ENCODE data around the gene MTHFD1L.

MTHFD1L gene

DNA sequence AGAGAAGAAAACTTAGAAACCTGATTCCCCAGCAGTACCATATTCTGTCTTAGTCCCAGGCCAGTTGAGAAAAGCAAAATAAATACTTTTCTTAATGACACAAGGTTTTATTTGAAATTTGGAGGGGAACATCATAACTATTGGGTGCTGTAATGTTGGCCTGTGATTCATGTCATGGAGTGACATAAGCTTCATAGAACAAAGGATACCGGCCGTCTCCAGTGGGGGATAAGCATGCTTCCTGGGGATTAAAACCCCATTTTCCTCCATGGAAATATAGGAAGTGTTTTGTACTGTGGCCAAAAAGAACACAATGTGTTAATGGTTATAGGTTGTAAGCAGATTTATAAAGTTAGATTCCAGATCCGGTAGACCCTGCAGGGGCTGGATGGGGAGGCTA, 18.0 kb downstream of the MTHFD1L start:
- Histone ChIP-seq H3K27me3 (ENCODE audit: control insufficient read depth, insufficient read depth, low read length) (no peaks in the 10 kb centered on the region), H3K27ac (ENCODE audit: low read depth, low read length) (no peak overlapping the region), H3K9me3 (ENCODE audit: control insufficient read depth, insufficient read depth, low read length) (no peaks in the 10 kb centered on the region), H3K4me1 (ENCODE audit: control insufficient read depth, insufficient read depth, low read length) (peaks cover 7% of the 10 kb centered on the region), H3K36me3 (ENCODE audit: control insufficient read depth, insufficient read depth, low read length) (peaks cover 77% of the 10 kb centered on the region), H3K4me3 (ENCODE audit: low read depth, low read length) (no peak overlapping the region), H3K9ac (ENCODE audit: low read depth, low read length) (no peak overlapping the region)

DNA sequence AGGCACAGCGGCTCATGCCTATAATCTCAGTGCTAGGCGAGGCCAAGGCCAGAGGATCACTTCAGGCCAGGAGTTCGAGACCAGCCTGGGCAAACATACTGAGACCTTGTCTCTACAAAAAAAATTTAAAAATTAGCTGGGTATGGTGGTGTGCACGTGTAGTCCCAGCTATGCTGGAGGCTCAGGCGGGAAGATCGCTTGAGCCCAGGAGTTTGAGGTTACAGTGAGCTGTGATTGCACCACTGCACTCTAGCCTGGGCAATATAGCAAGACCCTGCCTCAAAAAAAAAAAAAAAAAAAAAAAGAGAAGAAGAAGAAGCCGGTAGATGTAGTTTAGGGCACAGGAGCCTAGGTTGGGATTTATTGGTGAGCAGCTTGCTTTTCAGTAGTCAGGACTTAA, 20.7 kb downstream of the MTHFD1L start:
- H3K36me3 ChIP-seq (ENCODE audit: control insufficient read depth, insufficient read depth, low read length): peaks cover 82% of the 10 kb centered on the region
- H3K4me3 ChIP-seq (ENCODE audit: low read depth, low read length): no peak overlapping the region
- H3K27ac ChIP-seq (ENCODE audit: low read depth, low read length): no peak overlapping the region
- no peak overlapping the region for H3K9ac ChIP-seq (ENCODE audit: low read depth, low read length)
- H3K27me3 ChIP-seq (ENCODE audit: control insufficient read depth, insufficient read depth, low read length): no peaks in the 10 kb centered on the region
- H3K4me1 ChIP-seq (ENCODE audit: control insufficient read depth, insufficient read depth, low read length): no peaks in the 10 kb centered on the region
- H3K9me3 ChIP-seq (ENCODE audit: control insufficient read depth, insufficient read depth, low read length): no peaks in the 10 kb centered on the region

GRCh38 chr6:150887978-150888563, 22.6 kb downstream of the MTHFD1L start:
- no peak overlapping the region for H3K4me3 ChIP-seq (ENCODE audit: low read depth, low read length)
- H3K27me3 ChIP-seq (ENCODE audit: control insufficient read depth, insufficient read depth, low read length): no peaks in the 10 kb centered on the region
- H3K9ac ChIP-seq (ENCODE audit: low read depth, low read length): no peak overlapping the region
- H3K9me3 ChIP-seq (ENCODE audit: control insufficient read depth, insufficient read depth, low read length): no peaks in the 10 kb centered on the region
- H3K4me1 ChIP-seq (ENCODE audit: control insufficient read depth, insufficient read depth, low read length): no peaks in the 10 kb centered on the region
- H3K36me3 ChIP-seq (ENCODE audit: control insufficient read depth, insufficient read depth, low read length): peaks cover 85% of the 10 kb centered on the region
- H3K27ac ChIP-seq (ENCODE audit: low read depth, low read length): no peak overlapping the region

- no peak overlapping the region for H3K9ac ChIP-seq (ENCODE audit: low read depth, low read length)
- no peak overlapping the region for H3K4me3 ChIP-seq (ENCODE audit: low read depth, low read length)
- no peak overlapping the region for H3K27ac ChIP-seq (ENCODE audit: low read depth, low read length)
- H3K36me3 ChIP-seq (ENCODE audit: control insufficient read depth, insufficient read depth, low read length): peaks cover 79% of the 10 kb centered on the region
- H3K4me1 ChIP-seq (ENCODE audit: control insufficient read depth, insufficient read depth, low read length): no peaks in the 10 kb centered on the region
- H3K27me3 ChIP-seq (ENCODE audit: control insufficient read depth, insufficient read depth, low read length): no peaks in the 10 kb centered on the region
- H3K9me3 ChIP-seq (ENCODE audit: control insufficient read depth, insufficient read depth, low read length): no peaks in the 10 kb centered on the region
Observed at GRCh38 chr6:150890346-150890745, 24.8 kb downstream of the MTHFD1L start.

GRCh38 chr6:150891888-150892485, 26.5 kb downstream of the MTHFD1L start:
- Histone ChIP-seq H3K27me3 (ENCODE audit: control insufficient read depth, insufficient read depth, low read length) (no peaks in the 10 kb centered on the region), H3K36me3 (ENCODE audit: control insufficient read depth, insufficient read depth, low read length) (peaks cover 76% of the 10 kb centered on the region), H3K4me3 (ENCODE audit: low read depth, low read length) (no peak overlapping the region), H3K9ac (ENCODE audit: low read depth, low read length) (no peak overlapping the region), H3K4me1 (ENCODE audit: control insufficient read depth, insufficient read depth, low read length) (no peaks in the 10 kb centered on the region), H3K27ac (ENCODE audit: low read depth, low read length) (no peak overlapping the region), H3K9me3 (ENCODE audit: control insufficient read depth, insufficient read depth, low read length) (no peaks in the 10 kb centered on the region)

DNA sequence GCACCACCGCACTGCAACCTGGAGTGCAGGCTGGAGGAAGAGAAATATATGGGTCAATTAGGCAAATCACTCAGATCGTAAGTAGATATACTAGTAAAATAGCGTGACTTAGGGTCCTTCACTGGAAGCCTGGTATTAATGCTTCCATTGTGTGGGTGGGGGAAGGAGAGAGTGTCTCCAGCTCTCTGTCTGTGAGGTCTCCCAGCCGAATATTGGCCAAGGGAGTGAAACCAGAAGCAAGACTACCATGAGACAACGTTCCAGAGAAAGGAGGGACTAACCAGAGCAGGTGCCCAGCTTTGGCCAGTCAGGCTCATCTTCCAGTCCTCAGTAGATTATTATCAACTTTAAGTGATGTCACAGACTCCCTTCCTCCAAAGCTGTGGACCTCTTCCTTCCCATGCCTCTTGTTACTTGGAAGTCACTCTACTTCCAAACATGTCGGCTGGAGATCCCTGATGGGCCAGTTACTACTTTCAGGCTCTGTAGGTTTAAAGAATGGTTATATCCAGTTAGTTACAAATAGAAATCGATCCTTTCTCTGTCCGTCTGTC, 28.8 kb downstream of the MTHFD1L start:
- Histone ChIP-seq H3K36me3 (ENCODE audit: control insufficient read depth, insufficient read depth, low read length) (peaks cover 73% of the 10 kb centered on the region), H3K9me3 (ENCODE audit: control insufficient read depth, insufficient read depth, low read length) (no peaks in the 10 kb centered on the region), H3K4me1 (ENCODE audit: control insufficient read depth, insufficient read depth, low read length) (no peaks in the 10 kb centered on the region), H3K27me3 (ENCODE audit: control insufficient read depth, insufficient read depth, low read length) (no peaks in the 10 kb centered on the region), H3K9ac (ENCODE audit: low read depth, low read length) (no peak overlapping the region), H3K27ac (ENCODE audit: low read depth, low read length) (no peak overlapping the region), H3K4me3 (ENCODE audit: low read depth, low read length) (no peak overlapping the region)

GRCh38 chr6:150894935-150895552, 29.5 kb downstream of the MTHFD1L start:
- H3K27ac ChIP-seq (ENCODE audit: low read depth, low read length): no peak overlapping the region
- H3K36me3 ChIP-seq (ENCODE audit: control insufficient read depth, insufficient read depth, low read length): peaks cover 71% of the 10 kb centered on the region
- H3K9ac ChIP-seq (ENCODE audit: low read depth, low read length): no peak overlapping the region
- no peak overlapping the region for H3K4me3 ChIP-seq (ENCODE audit: low read depth, low read length)
- H3K27me3 ChIP-seq (ENCODE audit: control insufficient read depth, insufficient read depth, low read length): no peaks in the 10 kb centered on the region
- no peaks in the 10 kb centered on the region for H3K9me3 ChIP-seq (ENCODE audit: control insufficient read depth, insufficient read depth, low read length)
- H3K4me1 ChIP-seq (ENCODE audit: control insufficient read depth, insufficient read depth, low read length): no peaks in the 10 kb centered on the region

DNA sequence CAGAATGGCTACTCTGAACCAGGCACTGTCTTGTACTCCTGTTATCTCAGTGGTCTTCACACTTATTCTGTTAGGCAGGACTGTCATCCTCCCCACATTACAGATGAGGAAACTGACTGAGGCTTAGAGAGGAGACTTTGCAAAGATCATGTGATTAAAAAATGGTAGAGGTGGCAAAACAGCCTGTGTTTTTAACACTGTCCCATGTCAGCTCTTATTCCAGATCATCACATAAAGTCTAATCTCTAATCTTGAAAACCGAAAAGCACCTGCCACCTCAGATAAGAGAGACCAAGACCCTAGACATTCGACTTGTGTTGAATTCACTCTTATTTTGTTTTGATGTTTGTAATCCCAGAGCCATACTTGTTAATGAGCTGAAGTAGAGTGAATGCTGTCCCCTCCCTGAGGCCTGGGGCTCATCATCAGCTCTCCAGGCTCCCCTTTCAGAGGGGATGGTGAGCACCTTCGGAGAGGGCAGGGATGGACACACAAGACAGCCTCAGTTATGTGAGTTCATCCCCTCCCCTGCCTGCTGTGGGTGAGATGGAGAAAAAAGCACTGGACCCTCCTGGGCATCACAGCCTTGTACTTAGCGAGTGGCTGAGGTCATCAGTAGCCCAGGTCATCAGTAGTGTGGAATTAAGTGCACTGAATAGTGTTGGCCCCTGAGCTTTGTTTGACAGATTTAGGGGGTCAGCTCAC, 30.6 kb downstream of the MTHFD1L start:
- H3K36me3 ChIP-seq (ENCODE audit: control insufficient read depth, insufficient read depth, low read length): peaks cover 69% of the 10 kb centered on the region
- no peaks in the 10 kb centered on the region for H3K27me3 ChIP-seq (ENCODE audit: control insufficient read depth, insufficient read depth, low read length)
- H3K9ac ChIP-seq (ENCODE audit: low read depth, low read length): no peak overlapping the region
- H3K4me1 ChIP-seq (ENCODE audit: control insufficient read depth, insufficient read depth, low read length): no peaks in the 10 kb centered on the region
- H3K4me3 ChIP-seq (ENCODE audit: low read depth, low read length): no peak overlapping the region
- no peak overlapping the region for H3K27ac ChIP-seq (ENCODE audit: low read depth, low read length)
- H3K9me3 ChIP-seq (ENCODE audit: control insufficient read depth, insufficient read depth, low read length): no peaks in the 10 kb centered on the region

GRCh38 chr6:150897400-150897943, 32.0 kb downstream of the MTHFD1L start:
- Histone ChIP-seq H3K27me3 (ENCODE audit: control insufficient read depth, insufficient read depth, low read length) (no peaks in the 10 kb centered on the region), H3K9me3 (ENCODE audit: control insufficient read depth, insufficient read depth, low read length) (no peaks in the 10 kb centered on the region), H3K4me1 (ENCODE audit: control insufficient read depth, insufficient read depth, low read length) (no peaks in the 10 kb centered on the region), H3K9ac (ENCODE audit: low read depth, low read length) (no peak overlapping the region), H3K36me3 (ENCODE audit: control insufficient read depth, insufficient read depth, low read length) (peaks cover 62% of the 10 kb centered on the region), H3K4me3 (ENCODE audit: low read depth, low read length) (no peak overlapping the region), H3K27ac (ENCODE audit: low read depth, low read length) (no peak overlapping the region)

DNA sequence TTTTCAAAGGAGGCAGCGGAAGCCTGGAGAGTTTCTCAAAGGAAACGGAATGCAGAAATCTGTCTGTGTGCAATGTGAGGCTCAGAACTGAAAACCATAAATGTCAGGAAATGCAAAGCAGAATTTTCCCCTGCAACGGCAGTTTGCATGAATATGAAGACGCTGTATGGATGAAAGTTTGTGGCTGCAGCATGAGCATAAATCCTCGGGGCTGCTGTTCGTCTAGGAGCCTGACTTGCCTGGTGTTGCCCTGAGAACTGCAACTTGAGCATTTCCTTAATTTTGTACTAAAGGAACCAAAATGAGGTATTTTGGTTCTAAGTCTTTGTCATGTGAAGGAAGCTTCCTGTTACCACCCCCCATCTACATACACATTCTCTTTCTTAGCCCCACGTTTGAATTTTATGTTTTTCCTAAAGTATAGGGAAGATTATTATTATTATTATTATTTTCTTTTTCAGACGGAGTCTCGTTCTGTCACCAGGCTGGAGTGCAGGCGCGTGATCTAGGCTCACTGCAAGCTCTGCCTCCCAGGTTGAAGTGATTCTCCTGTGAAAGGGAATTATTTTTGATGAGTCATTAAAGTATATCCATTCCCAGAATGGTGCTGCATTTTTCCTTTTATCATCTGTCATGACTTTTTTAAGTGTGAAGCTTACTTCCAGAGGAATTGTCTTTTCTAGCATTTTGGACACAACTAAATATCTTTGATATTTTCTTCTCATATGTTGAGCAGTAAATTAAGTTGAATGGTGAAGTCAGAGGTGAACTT, 33.1 kb downstream of the MTHFD1L start:
- no peaks in the 10 kb centered on the region for H3K9me3 ChIP-seq (ENCODE audit: control insufficient read depth, insufficient read depth, low read length)
- peak overlapping the region; percentile 25 for H3K27ac ChIP-seq (ENCODE audit: low read depth, low read length)
- no peaks in the 10 kb centered on the region for H3K4me1 ChIP-seq (ENCODE audit: control insufficient read depth, insufficient read depth, low read length)
- no peaks in the 10 kb centered on the region for H3K27me3 ChIP-seq (ENCODE audit: control insufficient read depth, insufficient read depth, low read length)
- peaks cover 51% of the 10 kb centered on the region for H3K36me3 ChIP-seq (ENCODE audit: control insufficient read depth, insufficient read depth, low read length)
- H3K9ac ChIP-seq (ENCODE audit: low read depth, low read length): no peak overlapping the region
- no peak overlapping the region for H3K4me3 ChIP-seq (ENCODE audit: low read depth, low read length)
